Suprapubic skin (tissue), 4 donors: ENCODE measurements around the gene ZSCAN18.

Experiments
- POLR2A ChIP-seq, 2 donors: fragments of 450-650 bp; IDR thresholded peaks; one replicate each; pipeline ENCODE4 v1.6.1; 2017; ENCODE audit warnings: antibody characterized with exemption in 2 of 2, mild to moderate bottlenecking in 2 of 2, moderate library complexity in 2 of 2
- POLR2AphosphoS5 ChIP-seq, 3 donors: sonication (generic); formaldehyde crosslinking; IDR thresholded peaks; one replicate each; pipeline ENCODE4 v1.6.1; 2017; ENCODE audit warnings: antibody characterized with exemption in 3 of 3
- TF ChIP-seq, protein P1 (sequence below), 2 donors: fragments of 200-600 bp in 1 of 2; fragments of 450-650 bp in 1 of 2; sonication (generic) in 1 of 2; IDR thresholded peaks; one replicate each; pipeline ENCODE4 v1.5.1; 2016 to 2019; ENCODE audit warnings: antibody characterized with exemption in 2 of 2, mild to moderate bottlenecking in 1 of 2, moderate library complexity in 1 of 2

DNA sequence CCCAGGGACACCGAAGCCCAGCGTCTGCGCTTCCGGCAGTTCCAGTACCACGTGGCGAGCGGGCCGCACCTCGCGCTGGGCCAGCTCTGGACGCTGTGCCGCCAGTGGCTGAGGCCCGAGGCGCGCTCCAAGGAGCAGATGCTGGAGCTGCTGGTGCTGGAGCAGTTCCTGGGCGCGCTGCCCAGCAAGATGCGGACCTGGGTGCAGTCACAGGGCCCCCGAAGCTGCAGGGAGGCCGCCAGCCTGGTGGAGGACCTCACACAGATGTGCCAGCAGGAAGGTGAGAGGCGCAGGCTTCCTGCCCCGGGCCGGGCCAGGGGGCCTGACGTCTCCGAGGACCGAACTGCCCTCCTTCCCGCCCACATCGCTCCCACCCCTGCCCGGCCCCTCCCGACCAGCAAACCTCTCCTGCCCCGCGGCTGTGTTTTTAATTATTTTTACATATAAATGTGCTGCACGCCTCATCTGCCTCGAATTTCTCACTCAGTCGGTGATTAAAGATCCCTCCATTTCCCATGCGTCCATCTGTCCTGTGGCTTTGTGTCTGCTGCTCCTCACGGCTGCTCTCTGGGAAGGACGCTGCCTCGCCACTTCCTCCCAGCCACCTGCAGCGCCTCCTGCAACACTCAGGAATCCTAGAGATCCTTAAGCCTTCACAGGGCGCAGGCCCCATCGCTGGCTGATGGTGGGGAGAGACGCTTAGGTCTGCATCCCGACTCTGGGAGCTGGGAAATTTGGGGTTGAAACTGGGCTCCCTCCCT lies 59.9 kb downstream of the ZSCAN18 start:
- TF ChIP-seq, protein P1, sequence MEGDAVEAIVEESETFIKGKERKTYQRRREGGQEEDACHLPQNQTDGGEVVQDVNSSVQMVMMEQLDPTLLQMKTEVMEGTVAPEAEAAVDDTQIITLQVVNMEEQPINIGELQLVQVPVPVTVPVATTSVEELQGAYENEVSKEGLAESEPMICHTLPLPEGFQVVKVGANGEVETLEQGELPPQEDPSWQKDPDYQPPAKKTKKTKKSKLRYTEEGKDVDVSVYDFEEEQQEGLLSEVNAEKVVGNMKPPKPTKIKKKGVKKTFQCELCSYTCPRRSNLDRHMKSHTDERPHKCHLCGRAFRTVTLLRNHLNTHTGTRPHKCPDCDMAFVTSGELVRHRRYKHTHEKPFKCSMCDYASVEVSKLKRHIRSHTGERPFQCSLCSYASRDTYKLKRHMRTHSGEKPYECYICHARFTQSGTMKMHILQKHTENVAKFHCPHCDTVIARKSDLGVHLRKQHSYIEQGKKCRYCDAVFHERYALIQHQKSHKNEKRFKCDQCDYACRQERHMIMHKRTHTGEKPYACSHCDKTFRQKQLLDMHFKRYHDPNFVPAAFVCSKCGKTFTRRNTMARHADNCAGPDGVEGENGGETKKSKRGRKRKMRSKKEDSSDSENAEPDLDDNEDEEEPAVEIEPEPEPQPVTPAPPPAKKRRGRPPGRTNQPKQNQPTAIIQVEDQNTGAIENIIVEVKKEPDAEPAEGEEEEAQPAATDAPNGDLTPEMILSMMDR (IDR thresholded peaks at IDR 0.05): no peak
- no peak for TF ChIP-seq POLR2A (IDR thresholded peaks at IDR 0.05)
- TF ChIP-seq POLR2AphosphoS5 (IDR thresholded peaks at IDR 0.05): no peak
